Measurements from ENCODE around the gene BUD31. TPM values are rescaled to one million over a fixed set of nuclear protein-coding genes. Genes with fewer than 3 reads are reported as not detected.
A peak's percentile ranks its signal among the peaks of the same experiment; 100 is the strongest.

The BUD31 gene
- total and polyA plus RNA-seq, 2 of the 13 experiments (the other 11 are each of a cell fraction or from before 2014, with no cell fraction given), result 35.1 to 79.1 TPM

DNA sequence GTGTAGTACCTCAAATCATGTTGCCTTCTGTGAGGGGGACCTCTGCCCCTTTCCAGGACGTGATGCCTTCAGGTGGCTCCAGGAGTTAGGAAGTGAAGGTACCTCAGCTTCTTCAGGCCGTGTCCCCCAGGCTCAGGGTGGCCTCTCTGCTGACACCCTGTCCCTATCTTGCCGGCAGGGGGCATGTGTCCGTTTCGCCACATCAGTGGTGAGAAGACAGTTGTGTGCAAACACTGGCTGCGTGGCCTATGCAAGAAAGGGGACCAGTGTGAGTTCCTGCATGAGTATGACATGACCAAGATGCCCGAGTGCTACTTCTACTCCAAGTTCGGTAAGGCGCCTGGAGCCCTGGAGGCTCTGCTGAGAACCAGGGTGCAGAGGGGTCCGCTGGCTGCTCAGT, 39.2 kb downstream of the BUD31 start:
- Histone ChIP-seq H3K27me3 (ENCODE audit: control insufficient read depth in 1 of 2, insufficient read depth in 2 of 2, low read length in 2 of 2) (no peaks in the 10 kb centered on the region), H3K4me3 (replicated peaks in 1 of 3; ENCODE audit: insufficient read depth in 1 of 3, low read depth in 2 of 3, low read length in 3 of 3) (no peak overlapping the region), H4K20me1 (ENCODE audit: insufficient read depth, low read length) (peaks cover 2% of the 10 kb centered on the region; the same call in 1 of the 2 replicates), H3K27ac (ENCODE audit: extremely low read length, insufficient read depth, low read length) (no peak overlapping the region), H3K9ac (ENCODE audit: insufficient read depth, low read depth, low read length) (no peak overlapping the region), H3K9me3 (ENCODE audit: low read length) (no peaks in the 10 kb centered on the region), H2AFZ (ENCODE audit: low read length) (no peak overlapping the region), H3K36me3 (replicated peaks in 1 of 2; ENCODE audit: control insufficient read depth in 1 of 2, insufficient read depth in 2 of 2, low read length in 2 of 2) (peaks cover 32 to 84% of the 10 kb centered on the region in 2 experiments), H3K4me2 (ENCODE audit: low read depth, low read length) (no peak overlapping the region), H3K79me2 (ENCODE audit: insufficient read depth, low read length) (no peaks in the 10 kb centered on the region), H3K4me1 (ENCODE audit: insufficient read depth, low read length) (no peaks in the 10 kb centered on the region)
- no TSS peak for BruUV-seq (replicated peaks)
- ATAC-seq (peak; percentile 82), FAIRE-seq (peak; percentile 60), DNase-seq (ENCODE audit: low spot score) (peak; percentile 51)
- POLR2A ChIA-PET, result interaction anchor here (0.7 to 1.5 kb wide), 2 partner anchors 9 to 45 kb away, joined by 3 to 4 read pairs; partner anchors contain the start of genes CPSF4 and PTCD1
- CTCF ChIA-PET (ENCODE audit: low intra/inter-chr PET ratio, low total read pairs), result no interaction called here
- WGBS (ENCODE audit: low lambda C conversion rate), result 62% methylated on average over 7 of the region's 10 CpGs
- in situ Hi-C loops (cut with HindIII; ENCODE audit: extremely low pct_ligation_motif_present, low pct_unique_long_range_greater_than_20kb) (no loop called here), intact Hi-C loops (cut with micrococcal nuclease; ENCODE audit: unreplicated experiment) (no loop called here)
- no peak for TF ChIP-seq NCOR1 (IDR thresholded peaks at IDR 0.05; ENCODE audit: borderline replicate concordance, low read length)
- TF ChIP-seq ZFX (CRISPR knock-in tag; IDR thresholded peaks at IDR 0.05; ENCODE audit: low read depth), result 0 out of 2 replicates have a peak, but pooled peaks have one; percentile 16
- no peak for TF ChIP-seq CHD2 (IDR thresholded peaks at IDR 0.05; ENCODE audit: low read depth, low read length)
- TF ChIP-seq XRCC5 (optimal IDR thresholded peaks at IDR 0.05; ENCODE audit: low read length), result peak; percentile 76
- TF ChIP-seq, protein P1, sequence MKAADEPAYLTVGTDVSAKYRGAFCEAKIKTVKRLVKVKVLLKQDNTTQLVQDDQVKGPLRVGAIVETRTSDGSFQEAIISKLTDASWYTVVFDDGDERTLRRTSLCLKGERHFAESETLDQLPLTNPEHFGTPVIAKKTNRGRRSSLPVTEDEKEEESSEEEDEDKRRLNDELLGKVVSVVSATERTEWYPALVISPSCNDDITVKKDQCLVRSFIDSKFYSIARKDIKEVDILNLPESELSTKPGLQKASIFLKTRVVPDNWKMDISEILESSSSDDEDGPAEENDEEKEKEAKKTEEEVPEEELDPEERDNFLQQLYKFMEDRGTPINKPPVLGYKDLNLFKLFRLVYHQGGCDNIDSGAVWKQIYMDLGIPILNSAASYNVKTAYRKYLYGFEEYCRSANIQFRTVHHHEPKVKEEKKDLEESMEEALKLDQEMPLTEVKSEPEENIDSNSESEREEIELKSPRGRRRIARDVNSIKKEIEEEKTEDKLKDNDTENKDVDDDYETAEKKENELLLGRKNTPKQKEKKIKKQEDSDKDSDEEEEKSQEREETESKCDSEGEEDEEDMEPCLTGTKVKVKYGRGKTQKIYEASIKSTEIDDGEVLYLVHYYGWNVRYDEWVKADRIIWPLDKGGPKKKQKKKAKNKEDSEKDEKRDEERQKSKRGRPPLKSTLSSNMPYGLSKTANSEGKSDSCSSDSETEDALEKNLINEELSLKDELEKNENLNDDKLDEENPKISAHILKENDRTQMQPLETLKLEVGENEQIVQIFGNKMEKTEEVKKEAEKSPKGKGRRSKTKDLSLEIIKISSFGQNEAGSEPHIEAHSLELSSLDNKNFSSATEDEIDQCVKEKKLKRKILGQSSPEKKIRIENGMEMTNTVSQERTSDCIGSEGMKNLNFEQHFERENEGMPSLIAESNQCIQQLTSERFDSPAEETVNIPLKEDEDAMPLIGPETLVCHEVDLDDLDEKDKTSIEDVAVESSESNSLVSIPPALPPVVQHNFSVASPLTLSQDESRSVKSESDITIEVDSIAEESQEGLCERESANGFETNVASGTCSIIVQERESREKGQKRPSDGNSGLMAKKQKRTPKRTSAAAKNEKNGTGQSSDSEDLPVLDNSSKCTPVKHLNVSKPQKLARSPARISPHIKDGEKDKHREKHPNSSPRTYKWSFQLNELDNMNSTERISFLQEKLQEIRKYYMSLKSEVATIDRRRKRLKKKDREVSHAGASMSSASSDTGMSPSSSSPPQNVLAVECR (CRISPR knock-in tag; IDR thresholded peaks at IDR 0.05; ENCODE audit: borderline replicate concordance), result peak; percentile 35; the same call in 1 of the 2 replicates
- TF ChIP-seq, protein P2, sequence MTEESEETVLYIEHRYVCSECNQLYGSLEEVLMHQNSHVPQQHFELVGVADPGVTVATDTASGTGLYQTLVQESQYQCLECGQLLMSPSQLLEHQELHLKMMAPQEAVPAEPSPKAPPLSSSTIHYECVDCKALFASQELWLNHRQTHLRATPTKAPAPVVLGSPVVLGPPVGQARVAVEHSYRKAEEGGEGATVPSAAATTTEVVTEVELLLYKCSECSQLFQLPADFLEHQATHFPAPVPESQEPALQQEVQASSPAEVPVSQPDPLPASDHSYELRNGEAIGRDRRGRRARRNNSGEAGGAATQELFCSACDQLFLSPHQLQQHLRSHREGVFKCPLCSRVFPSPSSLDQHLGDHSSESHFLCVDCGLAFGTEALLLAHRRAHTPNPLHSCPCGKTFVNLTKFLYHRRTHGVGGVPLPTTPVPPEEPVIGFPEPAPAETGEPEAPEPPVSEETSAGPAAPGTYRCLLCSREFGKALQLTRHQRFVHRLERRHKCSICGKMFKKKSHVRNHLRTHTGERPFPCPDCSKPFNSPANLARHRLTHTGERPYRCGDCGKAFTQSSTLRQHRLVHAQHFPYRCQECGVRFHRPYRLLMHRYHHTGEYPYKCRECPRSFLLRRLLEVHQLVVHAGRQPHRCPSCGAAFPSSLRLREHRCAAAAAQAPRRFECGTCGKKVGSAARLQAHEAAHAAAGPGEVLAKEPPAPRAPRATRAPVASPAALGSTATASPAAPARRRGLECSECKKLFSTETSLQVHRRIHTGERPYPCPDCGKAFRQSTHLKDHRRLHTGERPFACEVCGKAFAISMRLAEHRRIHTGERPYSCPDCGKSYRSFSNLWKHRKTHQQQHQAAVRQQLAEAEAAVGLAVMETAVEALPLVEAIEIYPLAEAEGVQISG (CRISPR knock-in tag; IDR thresholded peaks at IDR 0.05), result peak; percentile 77
- 0 out of 2 replicates have a peak, but pooled peaks have one; percentile 28 for TF ChIP-seq ZNF501 (CRISPR knock-in tag; IDR thresholded peaks at IDR 0.05)
- TF ChIP-seq THAP11 (CRISPR knock-in tag; IDR thresholded peaks at IDR 0.05), result 0 out of 2 replicates have a peak, but pooled peaks have one; percentile 27
- peak; percentile 47 for TF ChIP-seq RAD21 (CRISPR knock-in tag; IDR thresholded peaks at IDR 0.05)
- peak; percentile 38; the same call in 1 of the 2 replicates for TF ChIP-seq SMC3 (IDR thresholded peaks at IDR 0.05; ENCODE audit: low read length)
- TF ChIP-seq, protein P3, sequence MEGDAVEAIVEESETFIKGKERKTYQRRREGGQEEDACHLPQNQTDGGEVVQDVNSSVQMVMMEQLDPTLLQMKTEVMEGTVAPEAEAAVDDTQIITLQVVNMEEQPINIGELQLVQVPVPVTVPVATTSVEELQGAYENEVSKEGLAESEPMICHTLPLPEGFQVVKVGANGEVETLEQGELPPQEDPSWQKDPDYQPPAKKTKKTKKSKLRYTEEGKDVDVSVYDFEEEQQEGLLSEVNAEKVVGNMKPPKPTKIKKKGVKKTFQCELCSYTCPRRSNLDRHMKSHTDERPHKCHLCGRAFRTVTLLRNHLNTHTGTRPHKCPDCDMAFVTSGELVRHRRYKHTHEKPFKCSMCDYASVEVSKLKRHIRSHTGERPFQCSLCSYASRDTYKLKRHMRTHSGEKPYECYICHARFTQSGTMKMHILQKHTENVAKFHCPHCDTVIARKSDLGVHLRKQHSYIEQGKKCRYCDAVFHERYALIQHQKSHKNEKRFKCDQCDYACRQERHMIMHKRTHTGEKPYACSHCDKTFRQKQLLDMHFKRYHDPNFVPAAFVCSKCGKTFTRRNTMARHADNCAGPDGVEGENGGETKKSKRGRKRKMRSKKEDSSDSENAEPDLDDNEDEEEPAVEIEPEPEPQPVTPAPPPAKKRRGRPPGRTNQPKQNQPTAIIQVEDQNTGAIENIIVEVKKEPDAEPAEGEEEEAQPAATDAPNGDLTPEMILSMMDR (CRISPR knock-in tag; IDR thresholded peaks at IDR 0.05), result peak; percentile 80
- TF ChIP-seq, protein P4, sequence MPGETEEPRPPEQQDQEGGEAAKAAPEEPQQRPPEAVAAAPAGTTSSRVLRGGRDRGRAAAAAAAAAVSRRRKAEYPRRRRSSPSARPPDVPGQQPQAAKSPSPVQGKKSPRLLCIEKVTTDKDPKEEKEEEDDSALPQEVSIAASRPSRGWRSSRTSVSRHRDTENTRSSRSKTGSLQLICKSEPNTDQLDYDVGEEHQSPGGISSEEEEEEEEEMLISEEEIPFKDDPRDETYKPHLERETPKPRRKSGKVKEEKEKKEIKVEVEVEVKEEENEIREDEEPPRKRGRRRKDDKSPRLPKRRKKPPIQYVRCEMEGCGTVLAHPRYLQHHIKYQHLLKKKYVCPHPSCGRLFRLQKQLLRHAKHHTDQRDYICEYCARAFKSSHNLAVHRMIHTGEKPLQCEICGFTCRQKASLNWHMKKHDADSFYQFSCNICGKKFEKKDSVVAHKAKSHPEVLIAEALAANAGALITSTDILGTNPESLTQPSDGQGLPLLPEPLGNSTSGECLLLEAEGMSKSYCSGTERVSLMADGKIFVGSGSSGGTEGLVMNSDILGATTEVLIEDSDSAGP (CRISPR knock-in tag; IDR thresholded peaks at IDR 0.05; ENCODE audit: borderline replicate concordance), result peak; percentile 48
- 0 out of 2 replicates have a peak, but pooled peaks have one; percentile 3 for TF ChIP-seq CEBPB (IDR thresholded peaks at IDR 0.05; ENCODE audit: borderline replicate concordance, low read depth, low read length)
- TF ChIP-seq ADNP (CRISPR knock-in tag; IDR thresholded peaks at IDR 0.05), result no peak

Measured in HepG2 (cell line).